ENCODE results near the gene PABPN1.

PABPN1 gene

DNA sequence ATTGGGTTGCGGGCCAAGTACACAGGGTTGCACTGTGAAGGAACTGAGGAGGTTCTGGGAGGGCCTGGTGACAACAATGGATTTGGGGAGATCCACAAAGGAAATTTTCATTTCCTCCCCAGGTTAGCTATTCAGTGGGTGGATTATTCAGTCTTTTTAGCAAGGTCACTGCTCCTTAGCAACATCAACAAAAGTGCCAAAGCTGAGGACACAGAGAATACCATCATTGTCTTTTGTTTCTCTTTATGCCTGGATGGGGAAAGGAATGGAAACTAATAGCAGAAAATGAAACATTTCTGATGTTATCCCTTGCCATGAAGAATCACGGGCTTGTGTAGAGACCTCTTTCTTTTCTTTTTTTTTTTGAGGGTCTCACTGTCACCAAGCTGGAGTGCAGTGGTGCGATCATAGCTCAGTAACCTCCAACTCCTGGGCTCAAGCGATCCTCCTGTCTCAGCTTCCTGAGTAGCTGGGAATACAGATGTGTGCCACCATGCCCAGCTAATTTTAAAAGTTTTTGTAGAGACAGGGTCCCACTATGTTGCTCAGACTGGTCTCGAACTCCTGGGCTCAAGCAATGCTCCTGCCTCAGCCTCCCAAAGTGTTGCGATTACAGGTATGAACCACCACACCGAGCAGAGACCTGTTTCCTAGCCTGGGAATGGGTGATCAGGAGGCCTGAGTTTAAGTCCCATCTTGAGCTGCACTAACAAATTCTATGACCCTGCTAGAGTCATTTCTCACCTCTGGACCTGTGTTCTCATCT lies 25.1 kb upstream of the PABPN1 start:
- no peak overlapping the region for H2AK5ac ChIP-seq (ENCODE audit: low read length)
- H3K4me1 ChIP-seq (ENCODE audit: control insufficient read depth, low read depth, low read length), result no peaks in the 10 kb centered on the region
- H3K79me2 ChIP-seq (ENCODE audit: control insufficient read depth, insufficient read depth, low read length), result no peaks in the 10 kb centered on the region
- H2BK15ac ChIP-seq (replicated peaks; ENCODE audit: low read depth), result no peak overlapping the region
- WGBS (ENCODE audit: extremely low coverage, insufficient coverage, low lambda C conversion rate), result no CpG with 5 or more reads among the region's 7 CpGs
- no peak overlapping the region for H3K9ac ChIP-seq (ENCODE audit: low read length)
- H3K23ac ChIP-seq (ENCODE audit: low read length), result no peak overlapping the region
- H2BK120ac ChIP-seq (ENCODE audit: low read depth, low read length), result no peak overlapping the region
- no peak overlapping the region for H3K18ac ChIP-seq (ENCODE audit: low read length)
- H2BK5ac ChIP-seq (ENCODE audit: low read length), result no peak overlapping the region
- no peaks in the 10 kb centered on the region for H3K79me1 ChIP-seq (ENCODE audit: low read length)
- H3K27me3 ChIP-seq (ENCODE audit: insufficient read depth, low read length, poor library complexity), result no peaks in the 10 kb centered on the region
- H4K5ac ChIP-seq (ENCODE audit: low read length), result no peak overlapping the region
- H3K27ac ChIP-seq (ENCODE audit: low read depth, low read length), result no peak overlapping the region
- no peak for DNase-seq
- H3K4ac ChIP-seq (ENCODE audit: low read depth, low read length), result no peak overlapping the region
- H3K36me3 ChIP-seq (ENCODE audit: control insufficient read depth, insufficient read depth, low read length), result no peaks in the 10 kb centered on the region
- H4K8ac ChIP-seq (ENCODE audit: low read depth, low read length), result no peak overlapping the region
- H3K4me2 ChIP-seq (ENCODE audit: low read length), result no peak overlapping the region
- no peak overlapping the region for H3K56ac ChIP-seq (ENCODE audit: low read length)
- H3K4me3 ChIP-seq (ENCODE audit: low read length), result no peak overlapping the region

DNA sequence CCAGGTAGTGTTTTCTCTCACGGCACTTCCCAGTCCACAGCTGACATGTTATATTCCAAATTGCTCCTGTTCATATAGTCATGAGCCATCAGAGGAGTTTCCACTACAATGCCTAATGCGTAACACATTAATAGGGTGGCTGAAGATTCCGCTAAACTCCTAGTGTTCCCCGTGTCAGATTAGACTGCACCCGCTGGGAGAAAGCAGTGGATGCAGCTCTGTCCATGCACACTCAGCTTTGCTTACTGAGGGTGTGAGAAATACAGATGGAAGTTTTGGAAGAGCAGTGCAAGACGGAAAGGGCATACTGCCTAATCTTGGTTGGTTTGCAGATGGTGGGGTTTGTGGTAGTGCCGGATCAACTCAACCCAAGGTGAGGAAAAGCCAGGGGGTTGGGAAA lies 24.2 kb upstream of the PABPN1 start:
- Histone ChIP-seq H2BK120ac (ENCODE audit: low read depth, low read length) (no peak overlapping the region), H3K79me1 (ENCODE audit: low read length) (no peaks in the 10 kb centered on the region), H2BK15ac (replicated peaks; ENCODE audit: low read depth) (no peak overlapping the region), H3K79me2 (ENCODE audit: control insufficient read depth, insufficient read depth, low read length) (no peaks in the 10 kb centered on the region), H3K27ac (ENCODE audit: low read depth, low read length) (no peak overlapping the region), H3K27me3 (ENCODE audit: insufficient read depth, low read length, poor library complexity) (no peaks in the 10 kb centered on the region), H3K4me2 (ENCODE audit: low read length) (no peak overlapping the region), H3K4me1 (ENCODE audit: control insufficient read depth, low read depth, low read length) (no peaks in the 10 kb centered on the region), H3K23ac (ENCODE audit: low read length) (no peak overlapping the region), H3K56ac (ENCODE audit: low read length) (no peak overlapping the region), H2BK5ac (ENCODE audit: low read length) (no peak overlapping the region), H4K5ac (ENCODE audit: low read length) (no peak overlapping the region), H3K18ac (ENCODE audit: low read length) (no peak overlapping the region), H3K4me3 (ENCODE audit: low read length) (no peak overlapping the region), H4K8ac (ENCODE audit: low read depth, low read length) (no peak overlapping the region), H3K36me3 (ENCODE audit: control insufficient read depth, insufficient read depth, low read length) (no peaks in the 10 kb centered on the region), H3K4ac (ENCODE audit: low read depth, low read length) (no peak overlapping the region), H3K9ac (ENCODE audit: low read length) (no peak overlapping the region), H2AK5ac (ENCODE audit: low read length) (no peak overlapping the region)
- no CpG with 5 or more reads among the region's 7 CpGs for WGBS (ENCODE audit: extremely low coverage, insufficient coverage, low lambda C conversion rate)
- no peak for DNase-seq

- no peak overlapping the region for H3K27ac ChIP-seq (ENCODE audit: low read depth, low read length)
- H3K9ac ChIP-seq (ENCODE audit: low read length), result no peak overlapping the region
- H3K36me3 ChIP-seq (ENCODE audit: control insufficient read depth, insufficient read depth, low read length), result no peaks in the 10 kb centered on the region
- no peak overlapping the region for H3K18ac ChIP-seq (ENCODE audit: low read length)
- WGBS (ENCODE audit: extremely low coverage, insufficient coverage, low lambda C conversion rate), result no CpG with 5 or more reads among the region's 7 CpGs
- H2BK120ac ChIP-seq (ENCODE audit: low read depth, low read length), result no peak overlapping the region
- H2BK15ac ChIP-seq (replicated peaks; ENCODE audit: low read depth), result no peak overlapping the region
- H3K4me2 ChIP-seq (ENCODE audit: low read length), result no peak overlapping the region
- no peak overlapping the region for H3K4me3 ChIP-seq (ENCODE audit: low read length)
- H3K27me3 ChIP-seq (ENCODE audit: insufficient read depth, low read length, poor library complexity), result no peaks in the 10 kb centered on the region
- no peak overlapping the region for H2BK5ac ChIP-seq (ENCODE audit: low read length)
- no peak overlapping the region for H4K8ac ChIP-seq (ENCODE audit: low read depth, low read length)
- no peak overlapping the region for H2AK5ac ChIP-seq (ENCODE audit: low read length)
- no peaks in the 10 kb centered on the region for H3K79me2 ChIP-seq (ENCODE audit: control insufficient read depth, insufficient read depth, low read length)
- no peak overlapping the region for H3K4ac ChIP-seq (ENCODE audit: low read depth, low read length)
- H4K5ac ChIP-seq (ENCODE audit: low read length), result no peak overlapping the region
- H3K79me1 ChIP-seq (ENCODE audit: low read length), result no peaks in the 10 kb centered on the region
- DNase-seq, result no peak
- no peaks in the 10 kb centered on the region for H3K4me1 ChIP-seq (ENCODE audit: control insufficient read depth, low read depth, low read length)
- no peak overlapping the region for H3K56ac ChIP-seq (ENCODE audit: low read length)
- no peak overlapping the region for H3K23ac ChIP-seq (ENCODE audit: low read length)
Observed at GRCh38 chr14:23297611-23298277, 23.5 kb upstream of the PABPN1 start.

DNA sequence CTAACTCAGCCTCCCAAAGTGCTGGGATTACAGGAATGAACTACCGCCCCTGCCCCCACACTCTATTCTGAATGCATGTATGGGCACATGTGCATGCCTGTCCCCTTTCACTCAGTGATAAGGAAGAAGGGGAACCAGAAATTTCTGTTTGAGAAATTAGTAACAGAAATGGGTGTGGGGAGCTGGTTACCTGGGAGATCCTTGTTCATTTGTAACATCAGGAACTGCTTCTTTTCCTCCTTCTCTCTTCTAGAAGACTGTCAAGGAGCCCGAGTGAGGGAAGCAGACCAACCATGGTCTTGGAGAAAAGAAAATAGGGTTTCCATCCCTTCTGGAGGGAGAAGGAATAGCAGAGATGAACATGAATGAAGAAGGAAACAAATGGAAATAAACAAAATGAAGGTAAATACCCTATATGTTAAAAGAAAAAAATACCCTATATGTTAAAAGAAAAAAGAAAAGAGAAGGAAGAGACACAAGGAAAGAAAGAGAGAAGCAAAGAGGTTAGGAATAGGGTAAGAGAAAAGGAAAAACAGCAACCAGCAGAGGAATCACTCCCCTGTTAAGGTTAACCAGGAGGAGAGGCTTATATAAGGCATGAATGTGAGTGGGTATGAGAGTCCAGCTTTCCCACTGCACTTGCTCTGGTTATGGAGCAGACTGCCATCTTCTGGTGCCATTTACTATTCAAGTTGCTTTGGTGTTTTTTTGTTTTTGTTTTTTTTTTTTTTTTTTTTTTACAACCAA lies 21.9 kb upstream of the PABPN1 start:
- no peak for DNase-seq
- H3K4me3 ChIP-seq (ENCODE audit: low read length), result no peak overlapping the region
- H3K27ac ChIP-seq (ENCODE audit: low read depth, low read length), result no peak overlapping the region

GRCh38 chr14:23299986-23300686 lies 21.1 kb upstream of the PABPN1 start:
- peak overlapping the region; percentile 92 for H3K9ac ChIP-seq (ENCODE audit: low read length)
- H3K4me1 ChIP-seq (ENCODE audit: control insufficient read depth, low read depth, low read length), result no peaks in the 10 kb centered on the region
- no peaks in the 10 kb centered on the region for H3K36me3 ChIP-seq (ENCODE audit: control insufficient read depth, insufficient read depth, low read length)
- H2AK5ac ChIP-seq (ENCODE audit: low read length), result no peak overlapping the region
- H4K8ac ChIP-seq (ENCODE audit: low read depth, low read length), result no peak overlapping the region
- no peak overlapping the region for H3K23ac ChIP-seq (ENCODE audit: low read length)
- no peak overlapping the region for H3K4ac ChIP-seq (ENCODE audit: low read depth, low read length)
- peak overlapping the region; percentile 3 for H3K4me2 ChIP-seq (ENCODE audit: low read length)
- H4K5ac ChIP-seq (ENCODE audit: low read length), result no peak overlapping the region
- WGBS (ENCODE audit: extremely low coverage, insufficient coverage, low lambda C conversion rate), result no CpG with 5 or more reads among the region's 10 CpGs
- no peak overlapping the region for H3K18ac ChIP-seq (ENCODE audit: low read length)
- no peak overlapping the region for H3K27ac ChIP-seq (ENCODE audit: low read depth, low read length)
- no peak overlapping the region for H2BK15ac ChIP-seq (replicated peaks; ENCODE audit: low read depth)
- no peaks in the 10 kb centered on the region for H3K79me2 ChIP-seq (ENCODE audit: control insufficient read depth, insufficient read depth, low read length)
- H3K4me3 ChIP-seq (ENCODE audit: low read length), result no peak overlapping the region
- peak overlapping the region; percentile 92 for H3K56ac ChIP-seq (ENCODE audit: low read length)
- no peak for DNase-seq
- no peak overlapping the region for H2BK5ac ChIP-seq (ENCODE audit: low read length)
- H2BK120ac ChIP-seq (ENCODE audit: low read depth, low read length), result no peak overlapping the region
- no peaks in the 10 kb centered on the region for H3K27me3 ChIP-seq (ENCODE audit: insufficient read depth, low read length, poor library complexity)
- no peaks in the 10 kb centered on the region for H3K79me1 ChIP-seq (ENCODE audit: low read length)

More for the DNA sequence above, 21.9 kb upstream of the PABPN1 start:
- H2BK15ac ChIP-seq (replicated peaks; ENCODE audit: low read depth), result no peak overlapping the region
- H3K79me2 ChIP-seq (ENCODE audit: control insufficient read depth, insufficient read depth, low read length), result no peaks in the 10 kb centered on the region
- H3K56ac ChIP-seq (ENCODE audit: low read length), result no peak overlapping the region
- no peak overlapping the region for H2AK5ac ChIP-seq (ENCODE audit: low read length)
- H3K36me3 ChIP-seq (ENCODE audit: control insufficient read depth, insufficient read depth, low read length), result no peaks in the 10 kb centered on the region
- H3K4me1 ChIP-seq (ENCODE audit: control insufficient read depth, low read depth, low read length), result no peaks in the 10 kb centered on the region
- H3K23ac ChIP-seq (ENCODE audit: low read length), result no peak overlapping the region
- H3K9ac ChIP-seq (ENCODE audit: low read length), result no peak overlapping the region
- H3K4me2 ChIP-seq (ENCODE audit: low read length), result no peak overlapping the region
- no peak overlapping the region for H4K8ac ChIP-seq (ENCODE audit: low read depth, low read length)
- no peaks in the 10 kb centered on the region for H3K79me1 ChIP-seq (ENCODE audit: low read length)
- no peaks in the 10 kb centered on the region for H3K27me3 ChIP-seq (ENCODE audit: insufficient read depth, low read length, poor library complexity)
- no peak overlapping the region for H2BK5ac ChIP-seq (ENCODE audit: low read length)
- no peak overlapping the region for H3K18ac ChIP-seq (ENCODE audit: low read length)
- H3K4ac ChIP-seq (ENCODE audit: low read depth, low read length), result no peak overlapping the region
- H2BK120ac ChIP-seq (ENCODE audit: low read depth, low read length), result no peak overlapping the region
- no peak overlapping the region for H4K5ac ChIP-seq (ENCODE audit: low read length)
- WGBS (ENCODE audit: extremely low coverage, insufficient coverage, low lambda C conversion rate), result no CpG with 5 or more reads among the region's 2 CpGs
